HG02759 (cell line): ENCODE measurements around the gene LCP1.
A peak's percentile ranks its signal among the peaks of the same experiment; 100 is the strongest.
"Not testable (repeated sequence)": the region's sequence is repeated elsewhere in the genome, so short reads cannot be mapped to it uniquely, and the experiment has no call there.

Experiments used
- ATAC-seq: cut with Tn5 transposase; IDR thresholded peaks from one replicate; pipeline ENCODE4 v1.9.1; 2021; ENCODE audit warnings: mild to moderate bottlenecking, moderate library complexity; ENCODE audit not compliant: unreplicated experiment

Gene LCP1, protein sequence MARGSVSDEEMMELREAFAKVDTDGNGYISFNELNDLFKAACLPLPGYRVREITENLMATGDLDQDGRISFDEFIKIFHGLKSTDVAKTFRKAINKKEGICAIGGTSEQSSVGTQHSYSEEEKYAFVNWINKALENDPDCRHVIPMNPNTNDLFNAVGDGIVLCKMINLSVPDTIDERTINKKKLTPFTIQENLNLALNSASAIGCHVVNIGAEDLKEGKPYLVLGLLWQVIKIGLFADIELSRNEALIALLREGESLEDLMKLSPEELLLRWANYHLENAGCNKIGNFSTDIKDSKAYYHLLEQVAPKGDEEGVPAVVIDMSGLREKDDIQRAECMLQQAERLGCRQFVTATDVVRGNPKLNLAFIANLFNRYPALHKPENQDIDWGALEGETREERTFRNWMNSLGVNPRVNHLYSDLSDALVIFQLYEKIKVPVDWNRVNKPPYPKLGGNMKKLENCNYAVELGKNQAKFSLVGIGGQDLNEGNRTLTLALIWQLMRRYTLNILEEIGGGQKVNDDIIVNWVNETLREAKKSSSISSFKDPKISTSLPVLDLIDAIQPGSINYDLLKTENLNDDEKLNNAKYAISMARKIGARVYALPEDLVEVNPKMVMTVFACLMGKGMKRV

GRCh38 chr13:46181840-46182490 lies at the start of gene LCP1:
Gene LCP1, minus strand, starts transcription at chr13:46182177. Its CDS starts 22,515 bp downstream, at chr13:46159662.
- ATAC-seq = peak; percentile 67

DNA sequence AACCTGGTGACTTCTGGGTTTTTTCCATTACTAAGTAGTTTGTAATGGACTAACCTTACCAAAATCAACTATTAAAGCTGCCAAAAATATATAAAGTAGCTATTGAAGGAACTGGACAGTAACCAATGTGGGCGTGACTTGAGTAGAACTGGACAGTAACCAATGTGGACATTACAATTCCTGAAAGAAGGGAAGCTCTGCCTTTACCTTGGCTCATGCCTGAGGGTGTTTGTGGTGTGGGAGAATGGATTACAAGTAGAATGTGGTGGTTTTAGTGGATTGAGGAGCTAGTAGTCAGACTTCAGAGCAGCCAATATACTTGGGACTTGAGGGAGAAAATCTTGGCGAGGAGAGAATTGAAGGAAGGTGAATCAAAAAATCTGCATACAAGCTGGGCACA lies 47.3 kb upstream of the LCP1 start:
- ATAC-seq = no peak

DNA sequence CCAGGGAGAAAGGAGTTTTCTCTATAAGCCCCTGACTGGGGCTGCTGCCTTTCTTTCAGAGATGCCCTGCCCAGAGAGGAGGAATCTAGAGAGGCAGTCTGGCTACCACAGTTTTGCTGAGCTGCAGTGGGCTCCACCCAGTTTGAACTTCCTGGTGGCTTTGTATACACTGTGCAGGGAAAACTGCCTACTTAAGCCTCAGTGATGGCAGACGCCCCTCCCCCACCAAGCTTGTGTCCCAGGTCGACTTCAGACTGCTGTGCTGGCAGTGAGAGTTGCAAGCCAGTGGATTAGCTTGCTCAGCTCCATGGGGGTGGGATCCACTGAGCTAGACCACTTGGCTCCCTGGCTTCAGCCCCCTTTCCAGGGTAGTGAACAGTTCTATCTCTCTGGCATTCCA lies 38.3 kb upstream of the LCP1 start:
- ATAC-seq = not testable (repeated sequence)

- ATAC-seq = not testable (repeated sequence)
Measured at GRCh38 chr13:46214741-46215140, 32.8 kb upstream of the LCP1 start.

GRCh38 chr13:46213242-46213641 lies 31.3 kb upstream of the LCP1 start:
- no peak for ATAC-seq

DNA sequence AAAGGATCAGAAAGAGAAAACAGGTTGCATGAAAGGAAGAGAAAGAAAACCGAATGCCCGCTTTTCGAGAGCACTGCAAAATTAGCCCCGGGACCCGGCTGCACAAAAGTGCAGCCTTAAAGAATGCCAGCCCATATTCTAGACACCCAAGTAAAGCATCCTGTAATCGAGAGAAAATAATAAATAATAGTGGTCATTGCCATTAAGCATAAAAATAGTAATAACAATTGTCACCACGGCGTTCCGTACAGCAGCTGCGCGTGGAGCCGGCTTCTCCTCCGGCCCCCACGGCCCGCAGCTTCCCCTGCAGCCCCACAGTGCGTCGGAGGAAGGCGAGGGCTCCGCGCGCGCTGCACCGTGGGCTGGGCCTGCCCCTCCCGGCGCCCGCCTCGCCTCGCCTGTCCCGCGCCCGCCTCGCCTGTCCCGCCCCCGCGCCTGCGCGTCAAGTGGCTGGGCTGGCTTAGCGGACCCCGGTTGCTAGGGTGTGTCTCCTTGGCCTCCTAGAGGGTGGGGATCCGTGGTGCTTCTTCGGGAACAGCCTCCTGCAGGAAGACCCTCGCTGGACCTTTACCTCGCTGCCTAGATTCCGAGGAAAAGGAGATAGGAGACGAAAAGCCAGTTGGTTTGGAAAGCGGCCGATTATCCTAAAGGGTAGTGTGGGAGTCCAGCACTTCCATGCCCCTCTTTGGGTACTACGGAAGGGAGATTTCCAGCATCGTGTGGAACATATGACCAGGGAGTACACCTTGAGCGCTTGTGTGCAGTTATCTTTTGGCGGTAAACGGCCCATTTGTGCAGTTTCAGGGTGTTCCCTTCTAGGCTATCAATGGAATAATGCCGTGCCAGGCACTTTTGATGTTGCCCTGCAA lies 29.7 kb upstream of the LCP1 start, which contains the start of gene LRRC63:
Gene LRRC63 (plus strand): TSS at position 446 of the 869 bp plus-strand sequence. CDS start 1,107 bp downstream, outside the sequence.
- ATAC-seq = peak; percentile 98

GRCh38 chr13:46211116-46211482 lies 29.1 kb upstream of the LCP1 start:
- ATAC-seq = peak; percentile 23

DNA sequence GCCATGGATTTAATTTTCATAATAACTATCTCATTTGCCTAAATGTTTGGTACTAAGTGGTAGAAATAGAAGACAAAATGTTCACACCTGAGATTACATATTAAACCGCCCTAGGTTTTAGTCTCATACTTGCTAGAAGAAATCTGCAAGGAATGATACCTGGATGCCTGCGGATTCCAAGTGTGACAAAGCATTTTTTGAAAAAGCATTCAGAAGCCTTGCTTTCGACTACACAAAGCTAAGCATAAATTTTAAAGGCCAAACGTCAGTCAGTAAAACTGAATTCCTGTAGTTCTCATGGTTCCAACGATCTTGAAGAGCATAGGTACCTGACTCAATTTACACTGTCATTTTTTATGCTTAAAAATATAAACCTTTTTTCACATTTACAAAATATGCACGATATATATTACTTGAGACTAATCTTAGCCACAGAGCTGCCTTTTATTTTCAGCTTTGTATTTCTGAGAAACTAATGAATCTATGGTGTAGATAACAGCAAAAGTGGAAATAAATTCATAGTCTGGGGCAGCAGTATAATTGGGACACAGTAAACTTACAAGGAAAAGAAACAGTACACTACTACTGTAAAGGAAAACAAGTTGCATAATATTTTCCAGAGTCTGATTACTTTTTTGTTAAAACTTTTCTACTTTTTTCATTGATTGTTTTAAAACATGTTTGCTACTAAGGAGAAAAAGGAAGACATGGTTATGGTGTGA lies 28.5 kb upstream of the LCP1 start:
- ATAC-seq = no peak

DNA sequence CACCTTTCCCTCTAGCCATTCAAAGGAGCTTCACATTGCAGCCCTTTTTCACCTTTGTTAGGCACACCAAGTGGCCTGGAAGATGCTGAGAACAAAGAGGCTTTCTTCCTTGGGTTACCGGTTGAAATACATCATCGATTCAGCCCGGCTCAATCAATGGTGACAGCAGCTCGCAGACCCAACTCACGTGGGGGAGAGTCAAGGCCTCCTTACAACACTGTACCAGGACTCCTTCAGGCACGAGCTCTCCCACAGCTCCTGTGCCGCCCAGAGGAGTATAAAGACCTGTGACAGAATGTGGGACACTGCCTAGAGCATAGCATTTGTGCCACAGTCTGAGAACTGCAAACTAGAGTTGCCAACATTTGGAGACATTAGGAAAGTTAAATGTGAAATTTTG lies 25.9 kb upstream of the LCP1 start:
- ATAC-seq = no peak

GRCh38 chr13:46206143-46206542 lies 24.2 kb upstream of the LCP1 start:
- ATAC-seq = no peak

GRCh38 chr13:46202966-46203365 lies 21.0 kb upstream of the LCP1 start:
- ATAC-seq = no peak

- ATAC-seq = no peak
Measured at GRCh38 chr13:46202188-46202795, 20.3 kb upstream of the LCP1 start.

DNA sequence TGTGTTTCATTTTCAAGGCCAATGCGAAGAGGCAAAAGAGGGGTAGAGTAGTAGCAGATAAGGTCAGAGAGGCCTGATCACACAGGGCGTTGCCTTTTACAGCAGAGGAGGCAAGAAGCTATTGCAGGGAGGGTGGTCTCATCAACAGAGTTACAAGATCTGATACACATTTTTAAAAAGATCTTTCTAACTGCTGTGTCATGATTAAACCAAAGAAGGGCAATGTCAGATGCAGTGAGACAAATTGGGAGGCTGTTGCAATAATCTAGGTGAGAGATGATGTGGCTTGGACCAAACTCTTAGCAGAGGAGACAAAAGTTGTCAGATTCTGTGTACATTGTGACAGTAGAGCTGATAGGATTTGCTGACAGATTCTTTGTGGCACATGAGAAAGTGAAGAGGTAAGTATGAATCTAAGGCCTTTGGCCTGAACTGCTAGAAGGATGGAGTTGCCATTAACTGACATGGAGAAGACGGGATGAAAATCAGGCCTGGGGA lies 16.8 kb upstream of the LCP1 start:
- ATAC-seq = no peak

DNA sequence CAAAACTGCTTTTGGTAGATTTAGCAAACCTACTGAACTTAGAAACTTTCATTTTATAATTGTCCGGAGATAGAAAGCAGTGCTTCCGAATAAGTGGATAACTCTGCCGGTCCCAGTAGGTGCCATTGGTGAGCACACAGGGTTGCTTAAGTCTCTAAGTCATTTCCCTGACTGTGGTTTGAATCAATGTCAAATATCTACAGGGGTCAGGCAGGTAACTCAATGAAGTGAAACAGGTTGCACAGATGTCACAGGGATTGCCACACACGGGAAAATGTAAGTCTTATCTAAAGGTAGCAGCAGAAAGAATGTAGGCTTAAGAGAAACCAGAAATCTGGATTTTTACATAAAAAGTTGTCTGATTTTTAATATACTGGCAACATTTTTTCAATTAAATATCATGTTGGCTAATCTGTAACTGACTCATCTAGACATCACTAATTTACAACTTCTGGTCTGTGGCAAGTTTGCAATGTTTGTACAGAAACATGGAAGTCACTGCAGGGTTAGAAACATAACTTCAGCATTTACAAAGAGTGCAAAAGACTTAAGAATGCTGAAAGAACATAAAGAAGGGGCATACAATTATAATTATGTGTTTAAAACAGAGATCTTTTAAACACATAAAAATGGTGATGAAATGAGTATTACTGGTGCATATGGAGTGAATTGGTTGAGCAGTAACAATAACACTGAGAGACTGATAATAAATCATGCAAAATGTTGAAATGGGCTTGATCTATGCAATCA lies 15.5 kb upstream of the LCP1 start:
- ATAC-seq = no peak

DNA sequence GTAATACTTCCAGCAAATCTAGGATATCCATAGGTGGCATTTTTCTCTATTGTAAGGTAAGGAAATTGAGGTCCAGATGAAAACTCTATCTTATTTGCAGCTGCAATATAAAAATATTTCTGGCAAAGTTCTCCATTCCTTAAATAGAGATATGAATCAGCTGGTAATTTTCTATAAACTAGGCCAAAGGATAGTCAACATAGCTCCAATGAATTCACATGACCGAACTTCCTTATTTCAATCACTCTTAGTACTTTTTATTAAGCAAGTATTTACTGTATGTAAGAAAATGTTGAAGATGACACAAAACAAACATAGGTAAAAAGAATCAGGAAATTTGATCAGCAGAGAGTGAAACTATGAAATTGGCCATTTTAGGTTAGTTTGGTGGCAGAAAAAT lies 13.0 kb upstream of the LCP1 start:
- ATAC-seq = no peak

GRCh38 chr13:46192412-46192811 lies 10.4 kb upstream of the LCP1 start:
- ATAC-seq = no peak

GRCh38 chr13:46185634-46186033 lies 3.7 kb upstream of the LCP1 start:
- ATAC-seq = no peak

- ATAC-seq = peak; percentile 44
Measured at GRCh38 chr13:46184277-46184699, 2.3 kb upstream of the LCP1 start.
